Fibroblast of skin of scalp (primary cell): Measurements from ENCODE around the gene SPOP.

Experiments
- DNase-seq: peaks from one replicate; pipeline ENCODE4 v3.0.0-alpha.2; 2013

Gene SPOP

DNA sequence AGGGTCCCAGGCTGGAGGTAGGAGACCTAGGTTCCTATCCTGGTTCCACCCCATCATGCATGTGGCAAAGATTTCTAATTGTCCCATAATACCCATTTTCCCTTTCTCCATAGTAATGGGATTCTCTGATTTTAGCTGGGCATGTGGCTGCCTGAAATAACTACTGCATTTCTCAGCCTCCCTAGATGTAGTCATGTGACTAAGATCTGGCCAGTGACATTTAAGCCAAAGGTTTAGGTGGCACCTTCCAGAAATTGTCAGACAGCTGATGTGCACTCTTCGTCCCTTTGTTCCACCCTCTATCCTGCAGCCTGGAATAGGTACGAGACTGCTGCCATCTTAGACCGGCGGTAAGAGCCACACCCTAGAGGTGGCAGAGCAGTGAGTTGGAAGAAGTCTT is 94.0 kb downstream of the SPOP start:
- no peak for DNase-seq

DNA sequence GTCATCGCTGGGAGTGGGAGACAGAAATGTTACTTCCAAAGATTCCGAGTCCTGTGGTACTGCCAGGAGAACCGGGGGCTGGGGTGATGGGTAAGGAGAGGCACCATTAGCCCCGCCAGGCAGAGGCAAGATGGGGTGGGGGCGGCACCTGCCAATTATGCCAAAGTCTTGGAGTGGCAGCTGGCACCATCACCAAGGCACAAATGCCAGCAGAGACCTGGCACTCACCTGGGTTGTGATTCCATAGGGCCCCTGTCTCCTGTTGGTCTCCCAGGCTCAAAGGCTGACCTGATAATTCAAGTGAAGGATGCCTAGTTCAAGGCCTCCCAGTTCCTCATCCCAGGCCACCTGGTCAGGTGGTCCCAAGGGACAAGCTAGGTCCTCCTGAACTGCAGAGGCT is 94.7 kb downstream of the SPOP start:
- DNase-seq = no peak

DNA sequence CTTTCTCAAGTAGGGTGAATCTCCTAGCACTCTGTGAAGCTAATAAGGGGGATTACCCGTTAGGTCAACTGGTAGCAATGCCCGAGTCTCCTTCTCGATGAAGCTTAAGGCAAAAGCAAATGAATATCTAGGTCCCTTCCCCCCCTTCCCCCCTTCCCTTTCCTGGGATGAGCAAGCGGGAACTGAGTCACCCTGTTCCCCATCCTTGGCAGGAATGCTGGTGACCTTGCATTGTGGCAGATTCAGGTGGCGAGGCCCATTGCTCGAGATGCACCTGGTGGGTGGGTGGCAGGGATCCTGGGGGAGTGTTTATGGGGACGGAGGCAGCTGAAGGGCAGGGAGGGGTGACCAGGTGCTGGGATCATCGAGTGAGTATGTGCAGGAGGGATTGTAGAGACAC is 95.1 kb downstream of the SPOP start:
- no peak for DNase-seq

DNA sequence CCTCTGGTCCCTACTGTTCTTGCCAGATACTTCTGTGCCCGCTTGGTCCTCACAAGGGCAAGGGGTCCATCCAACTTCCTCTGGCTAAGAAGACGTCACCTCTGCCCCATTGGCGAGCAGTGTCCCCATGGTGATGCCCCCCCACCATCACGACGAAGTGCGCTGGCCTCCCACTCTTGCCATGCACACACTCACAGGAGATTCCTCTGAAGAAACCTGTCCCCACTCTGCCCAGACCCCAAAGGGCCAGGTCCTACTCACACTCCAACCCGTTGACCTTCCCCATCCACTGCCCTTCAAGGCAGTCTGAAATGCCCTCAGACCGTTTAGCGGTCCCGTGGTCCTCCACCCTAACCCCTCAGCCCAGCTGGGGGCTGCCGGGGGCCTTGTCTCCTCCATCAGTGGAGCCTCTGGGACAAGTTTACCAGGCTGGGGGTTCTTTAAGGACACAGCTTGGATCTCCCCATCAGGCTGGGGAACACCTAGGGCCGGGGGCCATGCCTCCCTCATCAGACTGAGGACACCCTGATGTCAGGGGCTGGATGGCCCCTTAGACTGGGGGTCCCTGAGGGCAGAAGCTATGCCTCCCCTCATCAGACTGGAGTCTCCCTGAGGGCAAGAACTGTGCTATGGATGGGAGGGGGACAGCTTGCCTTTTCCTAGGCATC is 95.7 kb downstream of the SPOP start:
- DNase-seq = no peak

DNA sequence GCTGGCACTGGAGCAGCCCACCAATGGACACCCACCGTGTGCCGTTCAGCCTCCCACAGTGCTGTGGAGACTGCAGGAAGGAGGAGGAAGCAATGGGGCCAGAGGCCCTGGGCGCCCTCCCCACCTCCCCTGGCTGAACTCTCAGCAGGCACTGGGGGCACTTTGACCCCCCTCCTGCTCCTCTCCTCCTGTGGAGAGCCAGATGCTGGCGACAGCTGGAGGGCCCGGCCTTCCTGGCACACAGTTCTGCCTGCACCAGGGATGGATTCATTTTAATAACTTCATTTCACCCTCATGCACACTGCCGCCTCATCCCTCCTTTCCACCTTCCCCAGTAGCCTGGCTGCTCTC is 96.3 kb downstream of the SPOP start:
- DNase-seq = no peak

DNA sequence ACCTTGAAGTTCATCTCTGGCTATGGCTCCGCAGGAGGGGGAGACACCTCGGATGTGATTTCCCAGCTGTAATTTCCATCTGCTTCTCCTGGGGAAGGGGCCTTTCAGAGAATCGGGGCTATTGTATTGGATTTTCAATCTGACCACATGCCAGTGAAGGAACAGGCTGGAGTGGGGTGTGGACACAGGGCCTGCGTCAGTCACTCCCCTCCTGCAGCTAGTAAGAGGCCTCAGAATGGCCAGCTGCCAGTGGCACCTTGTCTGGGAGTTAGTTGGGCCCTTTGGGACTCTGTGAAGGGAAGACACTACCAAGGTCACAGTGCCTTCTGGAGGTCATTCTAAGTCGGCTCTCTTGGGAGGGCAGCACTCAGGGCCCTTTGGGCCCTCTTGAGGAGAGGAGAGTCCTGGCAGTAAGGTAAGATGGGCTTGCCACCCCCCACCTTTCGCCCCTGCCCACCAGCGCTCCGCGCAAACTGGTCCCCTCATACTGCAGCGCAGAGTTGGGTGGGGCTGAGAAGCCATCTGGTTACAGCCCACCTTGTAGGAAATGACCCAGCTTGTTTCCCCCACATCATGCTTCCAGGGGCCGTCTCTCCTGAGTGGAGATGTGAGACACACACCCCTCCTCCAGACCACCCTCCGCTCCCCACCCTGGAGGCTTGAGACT is 96.8 kb downstream of the SPOP start:
- DNase-seq = no peak

DNA sequence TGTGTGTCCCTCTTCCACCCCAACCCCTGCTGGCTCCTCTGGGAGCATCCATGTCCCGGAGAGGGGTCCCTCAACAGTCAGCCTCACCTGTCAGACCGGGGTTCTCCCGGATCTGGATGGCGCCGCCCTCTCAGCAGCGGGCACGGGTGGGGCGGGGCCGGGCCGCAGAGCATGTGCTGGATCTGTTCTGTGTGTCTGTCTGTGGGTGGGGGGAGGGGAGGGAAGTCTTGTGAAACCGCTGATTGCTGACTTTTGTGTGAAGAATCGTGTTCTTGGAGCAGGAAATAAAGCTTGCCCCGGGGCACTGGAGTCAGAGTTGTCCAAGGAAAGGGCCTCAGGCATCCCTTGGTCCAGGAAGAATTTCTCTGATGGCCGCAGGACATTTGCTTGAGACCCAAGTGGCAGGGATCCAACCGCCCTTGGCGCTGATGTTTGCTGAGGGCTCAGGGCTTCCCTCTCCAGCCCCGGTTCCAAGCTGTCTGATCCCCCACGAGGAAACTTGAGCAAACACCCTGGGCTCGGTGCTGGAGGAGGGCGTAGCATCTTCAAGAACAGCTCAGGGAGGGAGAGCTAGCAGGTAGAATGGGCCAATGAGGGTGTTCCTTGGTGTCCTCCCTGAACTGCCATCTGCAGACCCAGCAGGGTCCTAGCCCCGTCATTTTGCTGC is 97.7 kb downstream of the SPOP start:
- DNase-seq = no peak

DNA sequence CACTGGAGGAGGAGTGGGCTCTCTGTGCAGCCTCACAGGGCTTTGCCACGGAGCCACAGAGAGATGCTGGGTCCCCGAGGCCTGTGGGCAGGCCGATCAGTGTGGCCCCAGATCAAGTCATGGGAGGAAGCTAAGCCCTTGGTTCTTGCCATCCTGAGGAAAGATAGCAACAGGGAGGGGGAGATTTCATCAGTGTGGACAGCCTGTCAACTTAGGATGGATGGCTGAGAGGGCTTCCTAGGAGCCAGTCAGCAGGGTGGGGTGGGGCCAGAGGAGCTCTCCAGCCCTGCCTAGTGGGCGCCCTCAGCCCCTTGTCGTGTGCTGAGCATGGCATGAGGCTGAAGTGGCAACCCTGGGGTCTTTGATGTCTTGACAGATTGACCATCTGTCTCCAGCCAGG is 98.4 kb downstream of the SPOP start:
- DNase-seq = no peak

DNA sequence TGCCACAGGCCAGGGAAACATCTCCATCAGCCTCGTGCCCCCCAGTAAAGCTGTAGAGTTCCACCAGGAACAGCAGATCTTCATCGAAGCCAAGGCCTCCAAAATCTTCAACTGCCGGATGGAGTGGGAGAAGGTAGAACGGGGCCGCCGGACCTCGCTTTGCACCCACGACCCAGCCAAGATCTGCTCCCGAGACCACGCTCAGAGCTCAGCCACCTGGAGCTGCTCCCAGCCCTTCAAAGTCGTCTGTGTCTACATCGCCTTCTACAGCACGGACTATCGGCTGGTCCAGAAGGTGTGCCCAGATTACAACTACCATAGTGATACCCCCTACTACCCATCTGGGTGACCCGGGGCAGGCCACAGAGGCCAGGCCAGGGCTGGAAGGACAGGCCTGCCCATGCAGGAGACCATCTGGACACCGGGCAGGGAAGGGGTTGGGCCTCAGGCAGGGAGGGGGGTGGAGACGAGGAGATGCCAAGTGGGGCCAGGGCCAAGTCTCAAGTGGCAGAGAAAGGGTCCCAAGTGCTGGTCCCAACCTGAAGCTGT is 98.9 kb downstream of the SPOP start:
- no peak for DNase-seq

DNA sequence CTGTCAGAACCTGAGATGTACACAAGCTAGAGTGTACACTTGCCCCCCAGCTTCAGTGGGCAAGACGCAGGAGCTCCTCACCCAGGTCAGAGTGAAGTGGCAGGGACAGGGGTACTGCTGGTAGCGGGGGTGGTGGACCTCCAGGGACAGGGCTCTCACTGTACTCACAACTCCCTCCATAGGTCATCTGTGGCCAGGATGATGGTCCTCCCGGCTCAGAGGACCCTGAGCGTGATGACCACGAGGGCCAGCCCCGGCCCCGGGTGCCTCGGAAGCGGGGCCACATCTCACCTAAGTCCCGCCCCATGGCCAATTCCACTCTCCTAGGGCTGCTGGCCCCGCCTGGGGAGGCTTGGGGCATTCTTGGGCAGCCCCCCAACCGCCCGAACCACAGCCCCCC is 99.5 kb downstream of the SPOP start:
- DNase-seq = no peak

DNA sequence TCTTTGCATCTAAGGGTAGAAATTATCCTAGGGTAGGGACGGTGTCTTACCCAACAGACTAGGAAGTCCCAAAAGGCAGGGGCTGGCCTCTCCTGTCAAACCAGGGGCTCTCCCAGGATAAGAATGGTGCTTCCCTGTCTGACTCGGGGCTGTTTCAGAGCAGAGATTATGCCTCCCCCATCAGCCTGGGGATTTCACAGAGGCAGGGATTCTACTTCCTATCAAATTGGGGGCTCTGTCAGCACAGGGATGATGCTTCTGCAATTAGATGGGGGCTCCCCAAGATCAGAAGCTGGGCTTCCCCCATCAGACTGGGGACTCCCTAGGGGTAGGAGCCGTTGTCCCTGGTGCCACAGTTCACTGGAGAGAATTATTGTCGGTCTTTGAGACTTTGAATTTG is 99.9 kb downstream of the SPOP start:
- DNase-seq = no peak

DNA sequence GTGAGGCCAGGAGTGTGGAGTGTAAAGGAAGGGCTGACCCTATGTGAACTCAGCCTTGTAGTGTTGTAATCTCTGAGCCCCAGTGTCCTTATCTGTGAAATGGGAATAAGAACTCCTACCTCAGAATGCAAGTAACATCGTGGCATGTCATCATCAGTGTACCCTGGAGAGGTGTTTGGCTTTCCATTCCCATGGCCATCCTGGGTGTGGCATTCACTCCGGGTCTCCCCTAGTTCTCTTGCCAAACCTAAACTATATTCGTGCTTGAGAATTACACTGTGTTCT is 100.3 kb downstream of the SPOP start:
- DNase-seq = no peak

DNA sequence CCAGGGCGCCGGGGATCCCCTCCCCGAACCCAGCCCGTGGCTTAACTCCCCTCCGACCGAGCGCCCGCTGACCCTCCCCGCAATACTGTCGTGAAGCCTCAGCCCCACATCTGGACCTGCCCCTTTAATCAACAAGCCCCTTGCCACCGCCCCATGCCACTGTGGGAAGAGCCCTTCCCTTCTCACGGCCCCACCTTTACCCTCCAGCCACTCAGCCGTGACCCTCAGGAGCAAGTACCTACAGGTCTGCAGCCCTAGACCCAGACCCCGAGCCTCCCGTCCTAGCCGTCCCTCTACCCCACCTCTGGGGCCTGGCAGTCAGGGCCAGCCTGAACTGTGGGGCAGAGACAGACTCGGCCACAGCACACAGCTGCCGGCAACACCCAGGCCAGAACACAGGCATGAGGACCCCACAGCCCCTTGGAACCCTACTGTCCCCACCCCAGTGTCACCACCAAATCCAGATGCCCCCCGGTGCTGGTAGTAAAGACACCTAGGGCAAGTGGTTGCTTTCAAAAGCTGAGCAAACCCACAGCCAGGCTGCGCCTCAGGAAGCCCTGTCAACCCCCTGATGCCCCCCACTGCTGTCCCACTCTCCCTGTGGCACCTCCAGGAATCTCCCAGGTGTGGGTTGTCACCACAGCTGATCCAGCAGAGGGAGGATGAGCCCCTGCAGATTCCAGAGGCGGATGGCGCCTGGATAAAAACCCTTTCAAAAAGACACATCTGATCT is 100.8 kb downstream of the SPOP start:
- DNase-seq = no peak

DNA sequence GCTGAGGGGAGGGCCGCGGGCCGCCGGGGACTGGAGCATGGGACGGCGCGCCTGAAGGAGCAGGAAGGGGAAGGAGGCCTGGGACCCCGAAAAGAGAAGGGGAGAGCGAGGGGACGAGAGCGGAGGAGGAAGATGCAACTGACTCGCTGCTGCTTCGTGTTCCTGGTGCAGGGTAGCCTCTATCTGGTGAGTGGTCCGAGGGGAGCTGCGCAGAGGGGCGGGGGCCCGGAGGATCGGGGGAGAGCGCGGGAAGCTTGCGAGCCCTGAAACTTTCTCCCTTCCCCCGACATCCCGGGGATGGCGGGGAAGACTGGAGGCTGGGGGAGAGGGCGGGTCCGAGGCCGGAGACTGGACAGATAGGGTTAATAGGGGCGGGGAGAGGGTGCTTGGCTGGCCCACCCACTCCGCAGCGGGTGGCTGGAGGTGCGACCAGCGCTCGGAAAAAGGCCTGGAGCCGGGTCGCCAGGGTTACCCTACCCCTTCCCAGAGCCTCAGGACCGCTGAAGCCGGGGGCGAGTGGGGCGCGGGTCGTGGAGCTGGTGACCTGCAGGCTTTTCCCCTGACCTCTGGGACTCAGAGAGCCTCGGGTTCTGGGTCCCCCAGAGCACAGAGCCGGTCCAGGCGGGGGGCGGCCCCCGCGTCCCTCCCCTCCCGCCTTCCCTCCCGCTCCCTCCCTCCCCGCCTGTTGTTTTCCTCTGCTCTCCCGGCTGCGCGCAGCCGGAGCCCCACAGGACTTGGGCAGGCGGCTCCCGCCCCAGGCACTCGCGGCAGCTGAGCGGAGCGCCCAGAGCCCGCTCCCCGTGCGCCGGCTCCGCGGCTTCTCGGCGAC is 101.6 kb downstream of the SPOP start:
- DNase-seq = peak; percentile 31

DNA sequence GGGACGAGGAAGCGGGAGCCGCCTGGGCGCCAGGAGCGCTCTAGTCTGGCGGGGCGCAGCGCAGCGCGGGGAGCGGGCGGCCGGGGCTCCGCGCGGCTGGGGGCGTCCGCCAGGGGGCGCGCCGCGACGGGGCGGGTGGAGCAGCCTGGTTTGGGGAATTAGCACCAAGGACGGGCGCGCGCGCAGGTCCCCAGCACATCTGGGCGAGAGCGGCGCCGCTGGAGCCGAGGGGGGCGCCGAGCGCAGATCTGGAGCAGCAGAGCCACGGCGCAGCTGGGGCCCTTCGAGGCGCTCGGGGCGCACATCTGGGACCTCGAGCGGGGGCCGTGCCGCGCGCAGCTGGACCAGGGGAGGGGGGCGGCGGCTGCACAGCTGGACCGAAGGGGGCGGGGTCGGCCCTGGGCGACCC is 102.2 kb downstream of the SPOP start, which contains the start of gene NXPH3:
NXPH3 (plus strand) TSS at position 193 of the 409 bp plus-strand sequence. CDS start 349 bp downstream, outside the sequence.
- DNase-seq = peak; percentile 38

DNA sequence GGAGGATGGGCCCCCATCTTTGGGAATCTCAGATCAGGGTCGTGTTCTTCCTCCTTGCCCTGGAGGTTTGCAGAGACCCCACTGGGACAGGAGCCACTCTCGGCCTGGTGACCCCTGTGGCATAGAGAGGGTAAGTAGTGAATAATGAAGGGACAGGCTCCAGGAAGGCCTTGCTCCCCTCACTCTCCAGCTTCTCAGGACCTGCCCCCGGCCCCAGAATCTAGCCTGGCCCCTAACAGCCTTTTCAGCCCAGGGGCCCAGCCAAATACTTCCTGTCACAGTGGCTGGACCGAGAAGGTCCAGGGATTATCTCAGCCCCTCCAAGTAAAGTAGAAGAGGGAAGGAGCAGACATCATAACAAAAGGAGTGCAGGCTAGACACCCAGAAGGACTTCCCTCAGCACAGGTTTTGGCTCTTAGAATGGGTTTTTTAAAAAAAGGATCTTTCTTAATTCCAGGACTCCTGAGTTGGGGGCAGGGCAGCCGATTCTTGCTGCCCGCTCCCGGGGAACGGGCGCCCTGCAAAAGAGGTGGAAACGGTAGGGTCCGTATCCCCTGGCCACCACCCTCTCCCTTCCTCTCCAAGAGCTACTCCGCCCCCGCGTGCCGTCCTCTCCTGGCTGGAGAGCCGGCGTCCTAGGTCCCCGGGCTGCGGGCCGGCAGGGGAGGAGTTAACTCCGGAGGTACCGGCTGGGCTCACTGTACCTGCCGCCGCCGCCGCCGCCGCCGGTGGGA is 102.8 kb downstream of the SPOP start:
- DNase-seq = no peak

DNA sequence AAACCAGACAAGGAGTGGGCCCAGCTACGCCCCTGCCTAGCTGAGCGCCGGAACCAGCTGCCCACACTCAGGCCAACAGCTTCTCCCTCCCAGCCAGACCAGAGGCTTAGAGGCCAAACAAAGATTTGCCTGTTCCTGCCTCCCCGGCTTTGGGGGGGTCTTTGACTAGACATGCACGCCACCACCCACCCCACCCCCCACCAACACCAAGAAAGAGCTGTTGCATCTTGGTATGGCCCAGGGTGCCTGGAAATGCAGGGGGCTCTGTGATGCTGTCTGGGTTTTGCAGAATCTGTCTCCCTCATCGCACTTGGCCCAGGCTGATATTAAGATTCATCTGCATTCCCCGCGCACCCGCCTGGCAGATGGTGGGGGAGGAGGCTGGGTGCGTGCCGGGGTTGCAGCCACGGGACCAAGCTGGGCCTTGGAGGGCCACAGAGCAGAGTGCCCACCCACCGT is 103.5 kb downstream of the SPOP start:
- no peak for DNase-seq

DNA sequence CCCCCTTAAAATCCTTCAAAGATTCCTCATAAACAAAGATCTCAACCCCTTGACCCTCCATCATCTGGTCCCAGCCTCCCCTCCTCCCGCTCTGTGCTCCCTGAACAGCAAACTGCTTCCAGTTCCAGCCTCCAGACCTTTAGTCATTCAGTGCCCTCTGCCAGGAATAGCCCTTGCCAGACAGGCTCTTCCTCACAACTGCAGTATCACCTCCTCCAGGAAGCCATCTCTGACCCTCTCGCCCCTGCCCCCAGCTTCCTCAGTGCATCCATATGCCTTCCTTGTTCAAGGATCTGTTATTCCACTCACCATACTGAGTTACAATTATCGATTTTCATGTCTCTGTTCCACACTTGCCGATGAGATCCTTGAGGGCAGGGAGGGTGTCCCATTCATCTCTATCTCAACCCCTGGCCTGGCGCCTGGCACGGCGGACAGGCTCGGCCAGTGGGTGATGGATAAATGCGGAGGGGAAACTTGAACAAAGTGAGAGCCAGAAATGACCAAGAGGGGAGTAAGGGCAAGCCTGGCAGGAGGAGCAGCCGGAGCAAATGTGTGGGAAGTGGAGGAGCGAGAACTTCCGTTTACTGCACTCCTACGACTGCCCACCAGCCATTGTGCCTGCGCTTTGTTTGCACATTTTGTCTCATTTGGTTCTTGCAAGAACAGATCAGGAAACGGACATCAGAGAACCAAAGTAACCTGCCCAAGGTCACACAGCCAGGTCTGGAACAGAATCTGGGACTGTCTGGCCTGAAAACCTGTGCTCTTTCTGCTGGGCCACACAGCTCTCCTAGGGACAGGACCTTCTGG is 104.2 kb downstream of the SPOP start:
- DNase-seq = no peak

DNA sequence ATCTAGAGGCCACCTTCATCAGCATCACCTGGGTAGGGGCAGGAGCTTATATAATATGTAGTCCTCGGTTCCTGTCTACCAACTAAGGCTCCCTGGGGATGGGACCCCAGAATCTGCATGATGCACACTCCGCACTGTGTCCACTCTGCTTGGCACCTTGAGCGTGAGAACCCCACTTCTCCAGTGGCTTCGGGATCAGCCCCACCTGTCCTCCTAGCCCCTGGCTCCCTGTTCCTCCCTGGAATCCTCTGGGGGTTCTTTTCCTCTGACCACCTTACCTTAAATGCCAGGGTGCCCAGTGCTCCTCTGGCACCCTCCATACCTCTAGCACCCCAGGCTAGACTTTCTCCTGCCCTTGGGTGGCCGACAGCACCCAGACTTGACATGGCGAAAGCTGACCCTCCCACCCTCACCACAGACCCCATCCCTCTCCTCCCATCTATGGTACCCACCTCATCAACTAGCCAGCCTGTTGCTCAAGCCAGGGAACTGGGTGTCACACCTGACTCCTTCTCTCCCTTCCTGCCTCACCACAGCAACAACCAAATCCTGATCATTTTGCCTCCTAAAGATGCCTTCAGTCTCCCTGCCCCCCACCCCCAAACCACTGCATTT is 105.0 kb downstream of the SPOP start:
- DNase-seq = no peak

DNA sequence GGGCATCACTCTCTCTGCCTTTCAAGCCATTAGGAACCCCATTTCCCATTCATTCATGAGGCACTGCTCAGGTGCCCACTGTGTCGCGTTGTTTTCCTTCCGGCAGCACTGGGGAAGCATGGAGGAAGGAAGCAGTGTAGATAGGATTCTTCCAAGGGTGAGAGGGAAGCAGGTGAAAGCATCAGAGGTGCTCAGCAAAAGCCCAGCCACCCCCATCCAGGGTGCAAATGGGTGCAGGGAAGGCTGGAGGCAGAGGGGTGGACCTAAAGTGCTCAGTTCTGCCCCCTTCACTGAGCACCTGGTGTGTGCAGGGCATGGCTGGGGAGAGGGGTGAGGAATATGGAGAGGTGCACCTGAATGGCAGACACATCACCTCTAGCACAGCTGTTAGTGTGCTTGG is 105.7 kb downstream of the SPOP start:
- no peak for DNase-seq
